Hematopoietic multipotent progenitor cell treated with erythropoietin and hydrocortisone succinate and interleukin-3 and kit ligand, for 8 days (in vitro differentiated cells): ENCODE data around the gene HMX1.

Source experiments
- DNase-seq: peaks from one replicate; pipeline ENCODE4 v3.0.0-alpha.2; 2015

Gene HMX1

GRCh38 chr4:8817096-8817812 lies 54.4 kb downstream of the HMX1 start:
- DNase-seq, result no peak
